ENCODE data around the gene ADRM1.

The ADRM1 gene

GRCh38 chr20:62321975-62322374, 19.2 kb downstream of the ADRM1 start:
- no peak overlapping the region for H3K4me3 ChIP-seq (ENCODE audit: low read depth, low read length)
- H3K27ac ChIP-seq = no peak overlapping the region
- H3K36me3 ChIP-seq = peaks cover 74% of the 10 kb centered on the region
- no peaks in the 10 kb centered on the region for H3K9me3 ChIP-seq (ENCODE audit: severe bottlenecking)
- no peak for DNase-seq
- H3K27me3 ChIP-seq (ENCODE audit: insufficient read depth, low read depth, severe bottlenecking) = no peaks in the 10 kb centered on the region
- TF ChIP-seq, protein P1, sequence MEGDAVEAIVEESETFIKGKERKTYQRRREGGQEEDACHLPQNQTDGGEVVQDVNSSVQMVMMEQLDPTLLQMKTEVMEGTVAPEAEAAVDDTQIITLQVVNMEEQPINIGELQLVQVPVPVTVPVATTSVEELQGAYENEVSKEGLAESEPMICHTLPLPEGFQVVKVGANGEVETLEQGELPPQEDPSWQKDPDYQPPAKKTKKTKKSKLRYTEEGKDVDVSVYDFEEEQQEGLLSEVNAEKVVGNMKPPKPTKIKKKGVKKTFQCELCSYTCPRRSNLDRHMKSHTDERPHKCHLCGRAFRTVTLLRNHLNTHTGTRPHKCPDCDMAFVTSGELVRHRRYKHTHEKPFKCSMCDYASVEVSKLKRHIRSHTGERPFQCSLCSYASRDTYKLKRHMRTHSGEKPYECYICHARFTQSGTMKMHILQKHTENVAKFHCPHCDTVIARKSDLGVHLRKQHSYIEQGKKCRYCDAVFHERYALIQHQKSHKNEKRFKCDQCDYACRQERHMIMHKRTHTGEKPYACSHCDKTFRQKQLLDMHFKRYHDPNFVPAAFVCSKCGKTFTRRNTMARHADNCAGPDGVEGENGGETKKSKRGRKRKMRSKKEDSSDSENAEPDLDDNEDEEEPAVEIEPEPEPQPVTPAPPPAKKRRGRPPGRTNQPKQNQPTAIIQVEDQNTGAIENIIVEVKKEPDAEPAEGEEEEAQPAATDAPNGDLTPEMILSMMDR (IDR thresholded peaks at IDR 0.05; ENCODE audit: low read depth, low read length) = no peak

DNA sequence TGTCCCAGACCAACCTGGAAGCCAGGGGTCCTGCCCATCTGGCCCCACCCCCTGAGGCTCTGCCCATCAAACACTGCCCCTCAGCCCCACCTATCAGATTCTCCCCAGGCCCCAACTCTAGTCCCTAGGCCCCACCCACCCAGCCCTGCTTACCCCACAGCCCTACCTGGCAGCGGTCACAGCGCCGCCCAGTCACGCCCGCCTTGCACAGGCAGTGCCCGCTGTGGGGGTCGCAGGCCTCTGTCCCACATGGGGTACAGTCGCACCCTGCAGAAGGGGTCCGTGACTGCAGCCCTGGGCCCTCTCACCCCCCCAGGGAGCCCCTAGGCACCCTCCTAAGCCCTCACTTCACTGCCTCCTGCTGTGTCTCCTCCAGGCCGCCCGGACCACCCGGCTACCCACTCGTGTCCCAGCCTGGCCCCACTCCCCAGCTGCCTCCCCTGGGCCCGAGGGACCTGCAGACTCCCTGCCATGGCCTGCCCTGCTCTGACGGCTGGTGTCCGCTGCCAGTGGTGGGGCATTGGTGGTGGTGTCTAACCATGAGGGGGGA, 19.8 kb downstream of the ADRM1 start:
- no peak for DNase-seq
- Histone ChIP-seq H3K9me3 (ENCODE audit: severe bottlenecking) (no peaks in the 10 kb centered on the region), H3K36me3 (peaks cover 74% of the 10 kb centered on the region), H3K4me3 (ENCODE audit: low read depth, low read length) (no peak overlapping the region), H3K27ac (no peak overlapping the region), H3K27me3 (ENCODE audit: insufficient read depth, low read depth, severe bottlenecking) (no peaks in the 10 kb centered on the region)
- TF ChIP-seq, protein P1 (IDR thresholded peaks at IDR 0.05; ENCODE audit: low read depth, low read length) = no peak

DNA sequence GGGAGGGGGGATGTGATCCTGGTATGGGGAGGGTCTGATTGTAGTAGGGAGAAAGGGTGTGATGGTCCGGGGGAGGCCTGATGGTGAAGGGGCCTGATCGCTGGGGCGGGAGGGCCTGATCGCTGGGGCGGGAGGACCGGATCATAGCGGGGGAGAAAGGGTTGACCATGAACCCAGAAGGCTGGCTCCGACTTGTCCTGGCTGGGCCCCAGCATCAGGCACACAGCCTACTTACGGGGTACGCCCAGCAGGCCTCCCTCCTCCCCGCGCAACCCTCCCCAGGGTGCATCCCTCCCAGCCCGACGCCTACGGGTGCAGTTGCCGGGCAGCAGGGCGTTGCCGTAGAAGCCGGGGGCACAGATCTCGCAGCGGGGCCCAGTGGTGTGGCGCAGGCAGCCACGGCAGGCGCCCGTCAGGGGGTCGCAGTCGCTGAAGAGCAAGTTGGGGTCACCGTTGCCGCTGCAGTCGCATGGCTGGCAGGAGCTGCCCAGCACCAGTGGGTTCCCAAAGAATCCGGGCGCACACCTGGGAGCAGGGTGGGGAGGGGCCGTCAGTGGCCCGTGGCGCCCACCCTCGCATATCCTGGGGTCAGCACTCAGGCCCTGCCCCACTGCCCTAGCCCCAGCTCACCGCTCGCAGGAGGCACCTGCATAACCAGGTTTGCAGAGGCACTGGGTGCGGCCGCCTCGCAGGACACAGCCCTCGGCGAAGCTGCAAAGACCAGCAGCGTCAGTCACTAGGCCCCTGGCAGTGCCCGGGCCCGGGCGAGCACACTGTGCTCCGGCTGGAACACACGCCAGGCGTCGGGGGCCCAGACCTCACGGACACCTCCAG, 20.6 kb downstream of the ADRM1 start:
- peaks cover 80% of the 10 kb centered on the region for H3K36me3 ChIP-seq
- TF ChIP-seq, protein P1 (IDR thresholded peaks at IDR 0.05; ENCODE audit: low read depth, low read length) = no peak

GRCh38 chr20:62323980-62324906, 21.4 kb downstream of the ADRM1 start:
- Histone ChIP-seq H3K36me3 (peaks cover 79% of the 10 kb centered on the region), H3K27me3 (ENCODE audit: insufficient read depth, low read depth, severe bottlenecking) (no peaks in the 10 kb centered on the region), H3K4me3 (ENCODE audit: low read depth, low read length) (no peak overlapping the region), H3K27ac (no peak overlapping the region), H3K9me3 (ENCODE audit: severe bottlenecking) (no peaks in the 10 kb centered on the region)
- TF ChIP-seq, protein P1 (IDR thresholded peaks at IDR 0.05; ENCODE audit: low read depth, low read length) = no peak
- DNase-seq = no peak

More for the DNA sequence above, 20.6 kb downstream of the ADRM1 start:
- Histone ChIP-seq H3K4me3 (ENCODE audit: low read depth, low read length) (no peak overlapping the region), H3K9me3 (ENCODE audit: severe bottlenecking) (no peaks in the 10 kb centered on the region), H3K27ac (no peak overlapping the region), H3K27me3 (ENCODE audit: insufficient read depth, low read depth, severe bottlenecking) (no peaks in the 10 kb centered on the region)
- no peak for DNase-seq

- Histone ChIP-seq H3K9me3 (ENCODE audit: severe bottlenecking) (no peaks in the 10 kb centered on the region), H3K4me3 (ENCODE audit: low read depth, low read length) (no peak overlapping the region), H3K27me3 (ENCODE audit: insufficient read depth, low read depth, severe bottlenecking) (no peaks in the 10 kb centered on the region), H3K36me3 (peaks cover 78% of the 10 kb centered on the region), H3K27ac (no peak overlapping the region)
- TF ChIP-seq, protein P1 (IDR thresholded peaks at IDR 0.05; ENCODE audit: low read depth, low read length) = no peak
- no peak for DNase-seq
Observed at GRCh38 chr20:62325172-62325905, 22.5 kb downstream of the ADRM1 start.

All from WERI-Rb-1 (cell line).